ENCODE results near the gene GEMIN5.
"Not testable (repeated sequence)": the region's sequence is repeated elsewhere in the genome, so short reads cannot be mapped to it uniquely, and the experiment has no call there.

GEMIN5 gene

DNA sequence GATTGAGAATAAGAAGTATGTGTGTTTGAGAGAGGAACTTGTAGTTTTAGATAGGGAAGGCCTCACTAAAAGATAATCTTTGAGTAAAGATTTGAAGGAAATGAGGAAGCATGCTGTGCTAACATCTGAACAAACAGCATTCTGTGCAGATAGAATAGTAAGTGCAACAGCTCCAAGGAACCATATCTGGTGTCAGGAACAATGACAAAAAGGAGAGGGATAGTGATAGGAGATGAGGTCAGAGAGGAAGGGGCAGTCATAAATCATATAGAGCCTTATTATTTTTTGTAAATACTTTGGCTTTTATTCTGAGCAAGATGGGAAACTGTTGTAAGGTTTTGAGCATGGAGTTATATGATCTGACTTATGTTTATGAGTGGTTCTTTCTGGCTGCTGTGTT is 6.7 kb upstream of the GEMIN5 start:
- DNase-seq (ENCODE audit: low read depth in 2 of 2), result no peak

- no peak for DNase-seq (ENCODE audit: low read depth in 2 of 2)
Measured at GRCh38 chr5:154943527-154943926, 5.5 kb upstream of the GEMIN5 start.

- peak; percentile 90 to 91 for DNase-seq (ENCODE audit: low read depth in 2 of 2)
Measured at GRCh38 chr5:154940772-154941620, 3.0 kb upstream of the GEMIN5 start, which contains the start of gene MRPL22. Gene MRPL22 (plus strand): TSS chr5:154941073. CDS start chr5:154941111, 38 bp downstream.

DNA sequence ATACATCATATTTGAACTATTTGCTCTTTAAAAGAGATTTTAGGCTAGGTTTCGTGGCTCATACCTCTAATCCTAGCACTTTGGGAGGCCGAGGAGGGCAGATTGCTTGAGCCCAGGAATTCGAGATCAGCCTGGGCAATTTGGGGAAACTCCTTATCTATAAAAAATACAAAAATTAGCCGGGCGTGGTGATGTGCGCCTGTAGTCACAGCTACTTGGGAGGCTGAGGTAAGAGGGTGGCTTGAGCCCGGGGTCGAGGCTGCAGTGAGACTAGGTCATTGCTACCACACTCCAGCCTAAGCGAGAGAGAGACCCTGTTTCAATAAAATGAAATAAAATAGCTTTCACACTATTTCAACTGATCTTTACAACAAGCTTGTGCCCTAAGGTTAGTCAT is 2.4 kb upstream of the GEMIN5 start:
- no peak for DNase-seq (ENCODE audit: low read depth in 2 of 2)

- DNase-seq (ENCODE audit: low read depth in 2 of 2), result not testable (repeated sequence)
Measured at GRCh38 chr5:154939387-154939786, 1.4 kb upstream of the GEMIN5 start.

DNA sequence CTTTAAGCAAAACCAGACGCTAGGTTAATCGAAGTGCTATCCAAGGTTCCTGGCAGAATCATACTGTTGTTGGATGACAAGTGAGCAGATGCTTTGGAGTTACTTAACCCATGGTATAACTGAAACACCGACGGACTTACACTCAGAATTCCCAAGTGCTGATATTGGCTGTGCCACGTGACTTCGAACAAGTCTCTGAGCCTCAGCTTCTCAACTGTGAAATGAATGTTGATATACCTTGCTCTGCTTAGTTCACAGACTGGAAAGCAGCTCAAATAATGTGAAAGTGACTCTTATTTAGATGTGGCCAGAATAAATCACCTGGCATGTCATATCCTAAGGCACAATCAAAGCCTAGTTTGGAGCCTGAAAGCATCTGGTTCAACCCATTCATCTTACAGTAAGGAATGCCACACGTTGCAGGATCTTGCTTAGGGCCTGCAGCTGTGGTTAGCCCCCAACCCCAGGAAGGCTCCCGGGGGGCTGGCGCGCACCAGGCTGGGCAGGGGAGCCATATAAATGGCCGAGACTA is 759 bp downstream of the GEMIN5 start:
- DNase-seq (ENCODE audit: low read depth in 2 of 2), result no peak

DNA sequence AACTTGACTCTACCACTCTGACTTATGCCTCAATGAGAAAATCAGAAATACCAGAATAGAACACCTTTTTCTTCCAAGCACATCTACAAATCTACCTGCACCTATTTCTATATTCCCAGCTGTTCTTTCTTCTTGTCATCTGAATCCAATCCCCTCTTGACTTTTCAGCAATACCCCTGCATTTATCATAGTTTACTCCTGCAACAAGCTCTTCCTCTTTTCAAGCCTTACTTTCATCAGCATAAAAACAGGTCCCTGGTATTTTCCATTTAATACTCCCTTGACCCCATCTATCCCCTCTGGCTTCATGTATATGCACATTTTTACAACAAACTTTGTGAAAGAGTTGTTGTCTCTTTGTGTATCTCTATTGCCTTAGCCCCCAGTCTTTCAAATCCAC is 3.1 kb downstream of the GEMIN5 start:
- DNase-seq (ENCODE audit: low read depth in 2 of 2), result no peak

- no peak for DNase-seq (ENCODE audit: low read depth in 2 of 2)
Measured at GRCh38 chr5:154933537-154933936, 4.5 kb downstream of the GEMIN5 start.

- no peak for DNase-seq (ENCODE audit: low read depth in 2 of 2)
Measured at GRCh38 chr5:154923441-154924430, 14.3 kb downstream of the GEMIN5 start.

- DNase-seq (ENCODE audit: low read depth in 2 of 2), result no peak
Measured at GRCh38 chr5:154917757-154918156, 20.3 kb downstream of the GEMIN5 start.

DNA sequence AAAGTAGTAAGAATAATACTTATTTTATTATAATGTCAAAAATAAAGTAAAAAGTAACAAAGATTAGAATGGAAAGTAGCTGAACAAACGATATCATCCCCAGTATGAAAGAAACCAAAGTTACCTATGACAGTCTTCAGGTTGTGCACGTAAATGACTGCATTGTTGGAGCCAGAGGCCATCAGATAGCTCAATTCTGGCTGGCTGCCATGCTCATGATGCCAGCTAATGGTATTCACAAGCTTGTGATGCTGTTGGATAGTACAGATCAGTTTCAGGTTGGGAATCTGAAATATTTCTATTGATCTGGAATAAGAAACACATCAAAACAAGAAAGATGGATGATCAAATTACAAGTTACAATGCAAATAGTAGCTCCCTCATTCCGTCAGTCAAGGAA is 21.1 kb downstream of the GEMIN5 start:
- no peak for DNase-seq (ENCODE audit: low read depth in 2 of 2)

GRCh38 chr5:154905601-154906000 is 32.4 kb downstream of the GEMIN5 start:
- not testable (repeated sequence) for DNase-seq (ENCODE audit: low read depth in 2 of 2)

GRCh38 chr5:154901913-154902312 is 36.1 kb downstream of the GEMIN5 start:
- DNase-seq (ENCODE audit: low read depth in 2 of 2), result no peak

GRCh38 chr5:154901276-154901675 is 36.7 kb downstream of the GEMIN5 start:
- DNase-seq (ENCODE audit: low read depth in 2 of 2), result no peak

- DNase-seq (ENCODE audit: low read depth in 2 of 2), result no peak
Measured at GRCh38 chr5:154900066-154900465, 37.9 kb downstream of the GEMIN5 start.

DNA sequence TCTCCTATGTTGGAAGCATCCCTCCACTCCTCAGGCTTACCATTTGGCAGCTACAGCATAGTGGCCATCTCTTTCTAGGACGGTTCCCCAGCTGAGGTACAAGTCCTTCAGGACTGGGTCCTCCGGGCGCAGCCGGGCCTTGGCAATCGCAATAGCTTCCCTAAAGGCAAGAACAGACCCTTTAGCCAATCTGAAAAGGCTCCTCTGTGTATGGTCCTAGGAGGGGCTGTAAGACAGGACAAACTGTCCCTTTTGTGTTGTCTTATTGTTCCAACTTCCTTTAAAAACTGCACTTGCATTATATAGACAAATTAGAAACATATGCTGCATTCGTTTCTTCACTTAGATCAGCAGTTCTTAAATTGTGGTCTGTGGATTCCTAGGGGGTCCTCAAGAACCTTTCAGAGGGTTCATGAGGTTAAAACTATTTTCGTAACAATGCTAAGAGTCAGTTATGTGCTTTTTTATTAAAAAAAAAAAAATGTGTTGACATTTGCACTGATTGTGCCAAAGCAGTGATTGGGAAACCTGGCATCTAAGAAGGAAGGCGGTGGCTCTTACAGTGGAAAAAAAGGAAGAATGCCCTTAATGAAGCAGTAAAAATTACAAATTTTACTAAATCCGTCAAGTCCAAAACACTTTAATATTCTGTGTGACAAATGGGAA is 38.7 kb downstream of the GEMIN5 start:
- DNase-seq (ENCODE audit: low read depth in 2 of 2), result no peak

- DNase-seq (ENCODE audit: low read depth in 2 of 2), result no peak
Measured at GRCh38 chr5:154898210-154898609, 39.8 kb downstream of the GEMIN5 start.

- DNase-seq (ENCODE audit: low read depth in 2 of 2), result no peak
Measured at GRCh38 chr5:154896562-154897165, 41.3 kb downstream of the GEMIN5 start.

GRCh38 chr5:154895606-154896561 is 42.1 kb downstream of the GEMIN5 start:
- DNase-seq (ENCODE audit: low read depth in 2 of 2), result no peak

GRCh38 chr5:154893381-154893780 is 44.6 kb downstream of the GEMIN5 start:
- no peak for DNase-seq (ENCODE audit: low read depth in 2 of 2)
